ENCODE results near the gene GPANK1. TPM values are rescaled to one million over a fixed set of nuclear protein-coding genes. Genes with fewer than 3 reads are reported as not detected.

GPANK1 gene
- total and polyA plus RNA-seq, 12 donors, result 7.4 to 61.2 (median 17.2) TPM

DNA sequence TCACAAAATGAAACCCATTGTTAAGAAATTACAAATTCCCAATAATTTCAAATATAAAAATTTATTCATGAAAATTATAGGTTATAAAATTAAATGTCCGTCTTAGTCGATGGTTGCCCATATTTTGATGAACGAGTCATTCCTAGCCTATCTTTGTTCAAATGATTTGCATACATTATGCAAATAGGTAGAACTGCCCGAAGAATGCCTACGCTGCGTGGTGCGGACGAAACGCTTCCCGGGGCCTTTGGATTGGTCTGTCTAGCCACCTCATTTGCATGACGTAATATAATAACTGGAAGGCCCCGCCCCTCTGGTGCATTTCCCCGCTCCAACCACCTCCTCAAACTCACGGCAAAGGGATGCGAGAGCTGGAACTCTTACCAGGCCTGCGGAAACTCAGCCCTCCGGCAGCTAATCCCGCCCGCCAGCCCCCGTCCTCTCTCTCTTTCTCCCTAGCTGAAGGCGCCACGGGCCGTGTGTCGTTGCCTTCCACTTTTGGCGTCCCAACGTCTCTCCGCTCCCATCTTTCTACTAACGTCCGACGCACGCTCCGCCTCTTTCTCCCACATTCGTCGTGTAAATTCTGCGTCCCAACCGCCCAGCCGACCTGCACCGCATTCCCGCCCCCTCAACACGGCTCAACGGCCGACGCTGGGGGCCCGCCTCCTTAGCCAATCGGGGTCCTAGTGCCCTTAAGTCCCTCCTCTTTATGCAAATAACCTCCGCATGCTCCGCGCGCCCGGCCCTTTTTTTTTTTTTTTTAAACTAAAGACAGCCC is 44.8 kb downstream of the GPANK1 start:
- Histone ChIP-seq H3K36me3 (replicated peaks in 1 of 2) (peaks cover 0 to 22% of the 10 kb centered on the region in 2 donors), H3K4me3 (peak overlapping the region in 2 of 4 donors; percentile 14 to 72), H3K4me1 (replicated peaks in 1 of 2) (peaks cover 14 to 17% of the 10 kb centered on the region in 2 donors), H3K27ac (peak overlapping the region; percentile 92 to 99 (median 97)), H3K9me3 (replicated peaks in 1 of 3) (no peaks in the 10 kb centered on the region), H3K27me3 (no peaks in the 10 kb centered on the region)
- WGBS, 4 donors, result 0 to 1% (median 1%) methylated on average over 47 to 50 of the region's 50 CpGs
- TF ChIP-seq POLR2A (IDR thresholded peaks at IDR 0.05), result peak in 1 of 2 donors; percentile 79
- TF ChIP-seq, protein P1, sequence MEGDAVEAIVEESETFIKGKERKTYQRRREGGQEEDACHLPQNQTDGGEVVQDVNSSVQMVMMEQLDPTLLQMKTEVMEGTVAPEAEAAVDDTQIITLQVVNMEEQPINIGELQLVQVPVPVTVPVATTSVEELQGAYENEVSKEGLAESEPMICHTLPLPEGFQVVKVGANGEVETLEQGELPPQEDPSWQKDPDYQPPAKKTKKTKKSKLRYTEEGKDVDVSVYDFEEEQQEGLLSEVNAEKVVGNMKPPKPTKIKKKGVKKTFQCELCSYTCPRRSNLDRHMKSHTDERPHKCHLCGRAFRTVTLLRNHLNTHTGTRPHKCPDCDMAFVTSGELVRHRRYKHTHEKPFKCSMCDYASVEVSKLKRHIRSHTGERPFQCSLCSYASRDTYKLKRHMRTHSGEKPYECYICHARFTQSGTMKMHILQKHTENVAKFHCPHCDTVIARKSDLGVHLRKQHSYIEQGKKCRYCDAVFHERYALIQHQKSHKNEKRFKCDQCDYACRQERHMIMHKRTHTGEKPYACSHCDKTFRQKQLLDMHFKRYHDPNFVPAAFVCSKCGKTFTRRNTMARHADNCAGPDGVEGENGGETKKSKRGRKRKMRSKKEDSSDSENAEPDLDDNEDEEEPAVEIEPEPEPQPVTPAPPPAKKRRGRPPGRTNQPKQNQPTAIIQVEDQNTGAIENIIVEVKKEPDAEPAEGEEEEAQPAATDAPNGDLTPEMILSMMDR (IDR thresholded peaks at IDR 0.05), result no peak
- DNase-seq, result peak; percentile 97 to 99 (median 98)
- intact Hi-C loops (cut with DNase I), result no loop called here

DNA sequence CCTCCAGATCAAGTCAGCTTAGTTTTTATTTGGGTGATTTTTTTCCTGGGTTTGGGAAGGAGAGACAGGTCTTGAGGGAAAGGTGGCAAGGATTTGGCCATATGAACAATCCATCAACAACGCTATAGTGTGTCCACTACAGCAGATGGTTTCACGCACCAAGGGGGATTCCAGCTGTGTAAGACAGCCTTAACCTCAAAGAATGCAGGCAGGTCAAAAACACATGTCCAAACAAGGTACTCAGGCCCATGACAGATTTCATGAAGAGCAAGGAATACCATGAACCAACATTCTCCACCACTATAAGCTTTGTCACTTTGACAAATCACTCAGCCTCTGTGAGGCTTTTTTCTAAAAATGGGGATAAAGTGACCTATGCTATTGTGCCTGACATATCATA is 47.8 kb downstream of the GPANK1 start:
- TF ChIP-seq, protein P1 (IDR thresholded peaks at IDR 0.05), result no peak
- TF ChIP-seq POLR2A (IDR thresholded peaks at IDR 0.05), result no peak
- peaks cover 7 to 13% of the 10 kb centered on the region in 2 donors for H3K4me1 ChIP-seq (replicated peaks in 1 of 2)
- no peaks in the 10 kb centered on the region for H3K36me3 ChIP-seq (replicated peaks in 1 of 2)
- no peaks in the 10 kb centered on the region for H3K9me3 ChIP-seq (replicated peaks in 1 of 3)
- DNase-seq, result no peak
- intact Hi-C loops (cut with DNase I), result no loop called here
- WGBS, 4 donors, result 85 to 97% (median 90%) methylated on average over 2 of the region's 2 CpGs
- no peak overlapping the region for H3K27ac ChIP-seq
- no peaks in the 10 kb centered on the region for H3K27me3 ChIP-seq
- H3K4me3 ChIP-seq, result no peak overlapping the region

DNA sequence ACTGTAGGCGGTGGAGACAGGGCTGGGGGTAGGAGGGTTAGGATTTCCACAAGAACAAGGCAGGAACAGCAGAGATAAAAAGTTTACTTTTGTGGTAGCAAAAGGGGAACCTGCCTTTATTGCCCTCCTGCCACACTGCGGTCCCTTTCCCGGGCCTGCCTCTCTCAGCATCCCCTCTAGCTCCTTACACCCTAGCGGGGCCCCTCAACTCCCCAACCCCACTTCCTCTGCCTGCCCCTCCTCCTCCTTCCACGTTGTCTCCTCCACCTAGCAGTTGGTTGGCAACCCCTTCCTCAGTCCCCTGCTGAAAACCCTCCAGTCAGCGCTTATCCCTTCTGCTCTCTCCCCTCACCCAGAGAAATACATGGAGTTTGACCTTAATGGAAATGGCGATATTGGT is 49.0 kb downstream of the GPANK1 start:
- Histone ChIP-seq H3K27me3 (no peaks in the 10 kb centered on the region), H3K27ac (peak overlapping the region in 2 of 5 donors; percentile 41 to 72), H3K4me3 (peak overlapping the region in 1 of 4 donors; percentile 32), H3K36me3 (replicated peaks in 1 of 2) (no peaks in the 10 kb centered on the region), H3K4me1 (replicated peaks in 1 of 2) (peaks cover 0 to 5% of the 10 kb centered on the region in 2 donors), H3K9me3 (replicated peaks in 1 of 3) (no peaks in the 10 kb centered on the region)
- WGBS, 4 donors, result 55 to 68% (median 60%) methylated on average over 6 to 7 of the region's 7 CpGs
- intact Hi-C loops (cut with DNase I), result no loop called here
- no peak for DNase-seq
- TF ChIP-seq, protein P1 (IDR thresholded peaks at IDR 0.05), result no peak
- no peak for TF ChIP-seq POLR2A (IDR thresholded peaks at IDR 0.05)

DNA sequence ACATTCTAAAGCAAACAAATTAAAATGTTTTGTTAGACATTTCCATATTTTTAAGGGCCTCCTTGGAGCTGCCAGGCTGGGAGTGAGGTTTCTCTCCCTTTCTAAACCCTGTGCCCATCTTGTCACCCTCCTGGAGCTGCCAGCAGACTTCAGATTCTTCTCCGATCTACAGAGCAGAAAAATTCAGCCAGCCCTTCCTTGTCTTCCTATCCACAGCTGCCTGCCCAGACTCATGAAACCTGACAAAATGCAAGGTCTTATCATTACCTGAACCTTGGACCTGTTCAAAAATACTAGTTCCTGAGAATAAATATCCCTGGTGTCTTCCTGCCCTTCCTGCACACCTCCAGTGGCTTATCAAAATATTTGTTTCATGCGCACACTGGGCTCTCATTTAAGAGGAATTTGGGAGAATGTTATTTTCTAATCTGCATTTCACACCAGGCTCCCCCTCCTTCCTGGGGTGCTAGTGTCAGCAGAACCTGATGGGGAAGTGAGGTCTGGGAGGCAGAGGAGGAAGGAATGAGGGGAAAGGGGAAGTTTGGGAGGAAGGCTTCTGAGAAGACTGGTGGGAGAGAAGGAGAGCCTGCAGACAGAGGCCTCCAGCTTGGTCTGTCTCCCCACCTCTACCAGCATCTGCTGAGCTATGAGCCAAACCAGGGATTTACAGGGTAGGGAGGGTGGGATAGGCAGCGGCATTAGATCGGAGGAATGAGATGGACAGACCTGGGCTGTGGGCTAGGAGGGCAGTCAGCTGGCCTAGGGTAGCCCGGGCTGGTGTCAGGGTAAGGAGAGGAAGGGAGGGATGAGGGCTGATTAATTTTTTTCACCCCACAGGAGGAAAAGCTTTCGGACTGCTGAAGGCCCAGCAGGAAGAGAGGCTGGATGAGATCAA is 49.9 kb downstream of the GPANK1 start, which contains the start of gene AIF1:
TSS of gene AIF1 (plus strand) at position 551 of the 895 bp plus-strand sequence. CDS start at position 647, 96 bp downstream.
- Histone ChIP-seq H3K4me3 (peak within 1 kb of the TSS in 1 of 4 donors; percentile 32), H3K4me1 (replicated peaks in 1 of 2) (peaks cover 0 to 5% of the 10 kb centered on the region in 2 donors), H3K9me3 (replicated peaks in 1 of 3) (no peaks in the 10 kb centered on the region), H3K36me3 (replicated peaks in 1 of 2) (no peaks in the 10 kb centered on the region), H3K27ac (peak within 1 kb of the TSS in 2 of 5 donors; percentile 41 to 72), H3K27me3 (no peaks in the 10 kb centered on the region)
- WGBS, 4 donors, result 53 to 75% (median 65%) methylated on average over 6 of the region's 6 CpGs
- TF ChIP-seq POLR2A (IDR thresholded peaks at IDR 0.05), result no peak
- intact Hi-C loops (cut with DNase I), result no loop called here
- DNase-seq, result no peak

Measured in adrenal gland (tissue), 12 donors.